Activated CD4-positive, alpha-beta T cell treated with anti-CD3 and anti-CD28 coated beads, Interleukin-2, amount 50 U/mL, for 16 hours (primary cell): Measurements from ENCODE around the gene PCDHA4.
"Not testable (repeated sequence)": the region's sequence is repeated elsewhere in the genome, so short reads cannot be mapped to it uniquely, and the experiment has no call there.

ENCODE experiments used
- DNase-seq: peaks from one replicate; pipeline ENCODE4 v3.0.0-alpha.2; 2020

PCDHA4 gene

DNA sequence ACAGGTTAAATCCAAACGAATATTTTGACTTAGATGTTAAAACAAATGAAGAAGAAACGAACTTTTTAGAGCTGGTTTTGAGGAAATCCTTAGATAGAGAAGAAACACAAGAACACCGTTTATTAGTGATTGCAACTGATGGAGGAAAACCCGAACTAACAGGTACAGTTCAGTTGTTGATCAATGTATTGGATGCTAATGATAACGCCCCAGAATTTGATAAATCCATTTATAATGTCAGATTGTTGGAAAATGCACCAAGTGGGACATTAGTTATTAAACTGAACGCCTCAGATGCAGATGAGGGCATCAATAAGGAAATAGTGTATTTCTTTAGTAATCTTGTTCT lies 15.4 kb downstream of the PCDHA4 start:
- DNase-seq: no peak

DNA sequence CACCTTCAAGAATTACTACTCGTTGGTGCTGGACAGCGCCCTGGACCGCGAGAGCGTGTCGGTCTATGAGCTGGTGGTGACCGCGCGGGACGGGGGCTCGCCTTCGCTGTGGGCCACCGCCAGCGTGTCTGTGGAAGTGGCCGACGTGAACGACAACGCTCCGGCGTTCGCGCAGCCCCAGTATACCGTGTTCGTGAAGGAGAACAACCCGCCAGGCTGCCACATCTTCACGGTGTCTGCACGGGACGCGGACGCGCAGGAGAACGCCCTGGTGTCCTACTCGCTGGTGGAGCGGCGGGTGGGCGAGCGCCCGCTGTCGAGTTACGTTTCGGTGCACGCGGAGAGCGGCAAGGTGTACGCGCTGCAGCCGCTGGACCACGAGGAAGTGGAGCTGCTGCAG lies 16.1 kb downstream of the PCDHA4 start:
- not testable (repeated sequence) for DNase-seq

DNA sequence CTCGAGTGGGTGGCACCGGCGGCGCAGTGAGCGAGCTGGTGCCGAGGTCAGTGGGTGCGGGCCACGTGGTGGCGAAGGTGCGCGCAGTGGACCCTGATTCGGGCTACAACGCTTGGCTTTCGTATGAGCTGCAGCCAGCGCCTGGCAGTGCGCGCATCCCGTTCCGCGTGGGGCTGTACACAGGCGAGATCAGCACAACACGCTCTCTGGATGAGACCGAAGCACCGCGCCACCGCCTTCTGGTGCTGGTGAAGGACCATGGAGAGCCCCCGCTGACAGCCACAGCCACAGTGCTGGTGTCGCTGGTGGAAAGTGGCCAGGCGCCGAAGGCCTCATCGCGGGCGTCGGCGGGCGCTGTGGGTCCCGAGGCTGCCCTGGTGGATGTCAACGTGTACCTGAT lies 16.6 kb downstream of the PCDHA4 start:
- DNase-seq: no peak

DNA sequence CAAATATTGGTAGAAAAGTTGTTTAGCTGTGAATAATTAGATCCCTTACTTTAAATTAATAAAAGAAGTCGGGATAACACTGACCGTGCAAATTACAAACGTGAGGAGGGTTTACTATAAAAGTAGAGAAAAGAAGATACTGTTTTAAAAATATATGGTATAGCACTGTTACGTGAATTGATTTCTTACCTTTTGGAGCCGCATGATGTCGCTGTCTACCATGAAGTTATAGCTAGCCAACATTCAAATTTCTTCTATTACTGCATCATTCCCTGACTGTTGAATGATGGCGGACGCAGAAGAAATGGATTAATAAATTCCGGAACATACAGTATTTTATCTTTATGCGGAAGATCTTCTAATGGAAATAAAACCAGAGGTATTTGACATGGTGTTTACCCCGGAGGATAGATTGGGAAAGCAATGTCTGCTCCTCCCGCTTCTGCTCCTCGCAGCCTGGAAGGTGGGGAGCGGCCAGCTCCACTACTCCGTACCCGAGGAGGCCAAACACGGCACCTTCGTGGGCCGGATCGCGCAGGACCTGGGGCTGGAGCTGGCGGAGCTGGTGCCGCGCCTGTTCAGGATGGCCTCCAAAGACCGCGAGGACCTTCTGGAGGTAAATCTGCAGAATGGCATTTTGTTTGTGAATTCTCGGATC lies 21.0 kb downstream of the PCDHA4 start, which contains the start of gene PCDHA6:
PCDHA6 (plus strand) TSS at position 257 of the 658 bp plus-strand sequence; CDS start at position 389, 132 bp downstream.
- DNase-seq: no peak

DNA sequence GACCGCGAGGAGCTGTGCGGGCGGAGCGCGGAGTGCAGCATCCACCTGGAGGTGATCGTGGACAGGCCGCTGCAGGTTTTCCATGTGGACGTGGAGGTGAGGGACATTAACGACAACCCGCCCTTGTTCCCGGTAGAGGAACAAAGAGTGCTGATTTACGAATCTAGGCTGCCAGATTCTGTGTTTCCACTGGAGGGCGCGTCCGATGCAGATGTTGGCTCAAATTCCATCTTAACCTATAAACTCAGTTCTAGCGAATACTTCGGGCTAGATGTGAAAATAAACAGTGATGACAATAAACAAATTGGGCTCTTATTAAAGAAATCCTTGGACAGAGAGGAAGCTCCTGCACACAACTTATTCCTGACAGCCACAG lies 21.5 kb downstream of the PCDHA4 start:
- DNase-seq: no peak

DNA sequence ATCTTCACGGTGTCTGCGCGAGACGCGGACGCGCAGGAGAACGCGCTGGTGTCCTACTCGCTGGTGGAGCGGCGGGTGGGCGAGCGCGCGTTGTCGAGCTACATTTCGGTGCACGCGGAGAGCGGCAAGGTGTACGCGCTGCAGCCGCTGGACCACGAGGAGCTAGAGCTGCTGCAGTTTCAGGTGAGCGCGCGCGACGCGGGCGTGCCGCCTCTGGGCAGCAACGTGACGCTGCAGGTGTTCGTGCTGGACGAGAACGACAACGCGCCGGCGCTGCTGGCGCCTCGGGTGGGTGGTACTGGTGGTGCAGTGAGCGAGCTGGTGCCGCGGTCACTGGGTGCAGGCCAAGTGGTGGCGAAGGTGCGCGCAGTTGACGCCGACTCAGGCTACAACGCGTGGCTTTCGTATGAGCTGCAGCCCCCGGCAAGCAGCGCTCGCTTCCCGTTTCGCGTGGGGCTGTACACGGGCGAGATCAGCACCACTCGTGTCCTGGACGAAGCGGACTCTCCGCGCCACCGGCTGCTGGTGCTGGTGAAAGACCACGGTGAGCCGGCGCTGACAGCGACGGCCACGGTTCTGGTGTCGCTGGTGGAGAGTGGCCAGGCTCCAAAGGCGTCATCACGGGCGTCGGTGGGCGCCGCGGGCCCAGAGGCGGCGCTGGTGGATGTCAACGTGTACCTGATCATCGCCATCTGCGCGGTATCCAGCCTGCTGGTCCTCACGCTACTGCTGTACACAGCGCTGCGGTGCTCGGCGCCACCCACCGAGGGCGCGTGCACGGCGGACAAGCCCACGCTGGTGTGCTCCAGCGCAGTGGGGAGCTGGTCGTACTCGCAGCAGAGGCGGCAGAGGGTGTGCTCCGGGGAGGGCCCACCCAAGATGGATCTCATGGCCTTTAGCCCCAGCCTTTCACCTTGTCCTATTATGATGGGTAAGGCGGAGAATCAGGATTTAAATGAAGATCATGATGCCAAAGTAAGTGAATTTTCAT lies 22.9 kb downstream of the PCDHA4 start:
- not testable (repeated sequence) for DNase-seq

DNA sequence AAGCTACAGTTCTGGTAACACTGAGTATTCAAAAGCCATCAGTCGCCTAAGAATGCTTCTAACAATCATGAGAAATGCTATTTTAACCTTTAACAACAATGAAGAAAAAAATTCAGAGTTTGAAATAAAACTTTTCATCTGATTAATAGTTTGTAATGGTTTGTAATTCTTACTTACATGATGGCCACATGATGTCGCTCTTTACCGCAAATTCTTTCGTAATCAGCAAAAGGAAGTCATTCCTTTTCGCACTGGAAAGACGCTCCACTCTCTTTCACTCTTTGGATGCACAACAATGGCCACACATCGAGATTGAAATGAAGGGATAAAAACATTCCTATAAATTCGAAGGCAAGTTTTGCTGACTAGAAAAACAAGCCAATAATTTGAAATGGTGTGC lies 27.1 kb downstream of the PCDHA4 start, which contains the start of gene PCDHA7:
PCDHA7 (plus strand) TSS at position 277 of the 400 bp plus-strand sequence; CDS start at position 392, 115 bp downstream.
- no peak for DNase-seq

DNA sequence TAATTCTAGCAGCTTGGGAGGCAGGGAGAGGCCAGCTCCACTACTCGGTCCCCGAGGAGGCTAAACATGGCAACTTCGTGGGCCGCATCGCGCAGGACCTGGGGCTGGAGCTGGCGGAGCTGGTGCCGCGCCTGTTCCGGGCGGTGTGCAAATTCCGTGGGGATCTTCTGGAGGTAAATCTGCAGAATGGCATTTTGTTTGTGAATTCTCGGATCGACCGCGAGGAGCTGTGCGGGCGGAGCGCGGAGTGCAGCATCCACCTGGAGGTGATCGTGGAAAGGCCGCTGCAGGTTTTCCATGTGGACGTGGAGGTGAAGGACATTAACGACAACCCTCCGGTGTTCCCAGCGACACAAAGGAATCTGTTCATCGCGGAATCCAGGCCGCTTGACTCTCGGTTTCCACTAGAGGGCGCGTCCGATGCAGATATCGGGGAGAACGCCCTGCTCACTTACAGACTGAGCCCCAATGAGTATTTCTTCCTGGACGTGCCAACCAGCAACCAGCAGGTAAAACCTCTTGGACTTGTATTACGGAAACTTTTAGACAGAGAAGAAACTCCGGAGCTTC lies 27.7 kb downstream of the PCDHA4 start:
- not testable (repeated sequence) for DNase-seq

DNA sequence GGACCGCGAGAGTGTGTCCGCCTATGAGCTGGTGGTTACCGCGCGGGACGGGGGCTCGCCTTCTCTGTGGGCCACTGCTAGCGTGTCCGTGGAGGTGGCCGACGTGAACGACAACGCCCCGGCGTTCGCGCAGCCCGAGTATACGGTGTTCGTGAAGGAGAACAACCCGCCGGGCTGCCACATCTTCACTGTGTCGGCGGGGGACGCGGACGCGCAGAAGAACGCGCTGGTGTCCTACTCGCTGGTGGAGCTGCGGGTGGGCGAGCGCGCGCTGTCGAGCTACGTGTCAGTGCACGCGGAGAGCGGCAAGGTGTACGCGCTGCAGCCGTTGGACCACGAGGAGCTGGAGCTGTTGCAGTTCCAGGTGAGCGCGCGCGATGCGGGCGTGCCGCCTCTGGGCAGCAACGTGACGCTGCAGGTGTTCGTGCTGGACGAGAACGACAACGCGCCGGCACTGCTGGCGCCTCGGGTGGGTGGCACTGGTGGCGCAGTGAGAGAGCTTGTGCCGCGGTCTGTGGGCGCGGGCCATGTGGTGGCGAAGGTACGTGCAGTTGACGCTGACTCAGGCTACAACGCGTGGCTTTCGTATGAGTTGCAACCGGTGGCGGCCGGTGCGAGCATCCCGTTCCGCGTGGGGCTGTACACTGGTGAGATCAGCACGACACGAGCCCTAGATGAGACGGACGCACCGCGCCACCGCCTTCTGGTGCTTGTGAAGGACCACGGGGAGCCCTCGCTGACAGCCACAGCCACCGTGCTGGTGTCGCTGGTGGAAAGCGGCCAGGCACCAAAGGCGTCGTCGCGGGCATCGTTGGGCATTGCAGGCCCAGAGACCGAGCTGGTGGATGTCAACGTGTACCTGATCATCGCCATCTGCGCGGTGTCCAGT lies 29.0 kb downstream of the PCDHA4 start:
- no peak for DNase-seq

DNA sequence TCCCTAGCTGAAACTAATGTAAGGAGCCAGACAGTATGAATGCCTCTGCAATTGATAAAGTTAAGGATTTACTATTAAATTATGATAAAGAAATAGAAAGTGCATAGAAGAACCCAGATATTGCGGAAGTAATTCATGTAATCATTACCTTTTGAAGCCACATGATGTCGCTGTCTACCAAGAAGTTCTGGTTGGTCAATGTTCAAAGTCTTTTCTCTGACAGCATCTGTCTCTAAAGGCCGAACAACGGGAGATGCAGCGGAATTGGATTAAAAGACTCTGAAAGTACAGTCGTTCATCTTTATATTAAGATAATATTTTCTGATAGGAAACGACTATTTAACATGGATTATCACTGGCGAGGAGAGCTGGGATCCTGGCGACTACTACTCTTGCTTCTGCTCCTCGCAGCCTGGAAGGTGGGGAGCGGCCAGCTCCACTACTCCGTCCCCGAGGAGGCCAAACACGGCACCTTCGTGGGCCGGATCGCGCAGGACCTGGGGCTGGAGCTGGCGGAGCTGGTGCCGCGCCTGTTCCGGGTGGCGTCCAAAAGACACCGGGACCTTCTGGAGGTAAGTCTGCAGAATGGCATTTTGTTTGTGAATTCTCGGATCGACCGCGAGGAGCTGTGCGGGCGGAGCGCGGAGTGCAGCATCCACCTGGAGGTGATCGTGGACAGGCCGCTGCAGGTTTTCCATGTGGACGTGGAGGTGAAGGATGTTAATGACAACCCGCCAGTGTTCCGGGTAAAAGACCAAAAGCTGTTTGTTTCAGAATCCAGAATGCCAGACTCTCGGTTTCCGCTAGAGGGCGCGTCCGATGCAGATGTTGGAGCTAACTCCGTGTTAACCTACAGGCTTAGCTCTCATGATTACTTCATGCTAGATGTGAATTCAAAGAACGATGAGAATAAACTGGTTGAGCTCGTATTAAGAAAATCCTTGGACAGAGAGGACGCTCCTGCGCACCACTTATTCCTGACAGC lies 34.4 kb downstream of the PCDHA4 start, which contains the start of gene PCDHA8:
PCDHA8 (plus strand) TSS at position 210 of the 985 bp plus-strand sequence; CDS start at position 345, 135 bp downstream.
- peak; percentile 2 for DNase-seq

DNA sequence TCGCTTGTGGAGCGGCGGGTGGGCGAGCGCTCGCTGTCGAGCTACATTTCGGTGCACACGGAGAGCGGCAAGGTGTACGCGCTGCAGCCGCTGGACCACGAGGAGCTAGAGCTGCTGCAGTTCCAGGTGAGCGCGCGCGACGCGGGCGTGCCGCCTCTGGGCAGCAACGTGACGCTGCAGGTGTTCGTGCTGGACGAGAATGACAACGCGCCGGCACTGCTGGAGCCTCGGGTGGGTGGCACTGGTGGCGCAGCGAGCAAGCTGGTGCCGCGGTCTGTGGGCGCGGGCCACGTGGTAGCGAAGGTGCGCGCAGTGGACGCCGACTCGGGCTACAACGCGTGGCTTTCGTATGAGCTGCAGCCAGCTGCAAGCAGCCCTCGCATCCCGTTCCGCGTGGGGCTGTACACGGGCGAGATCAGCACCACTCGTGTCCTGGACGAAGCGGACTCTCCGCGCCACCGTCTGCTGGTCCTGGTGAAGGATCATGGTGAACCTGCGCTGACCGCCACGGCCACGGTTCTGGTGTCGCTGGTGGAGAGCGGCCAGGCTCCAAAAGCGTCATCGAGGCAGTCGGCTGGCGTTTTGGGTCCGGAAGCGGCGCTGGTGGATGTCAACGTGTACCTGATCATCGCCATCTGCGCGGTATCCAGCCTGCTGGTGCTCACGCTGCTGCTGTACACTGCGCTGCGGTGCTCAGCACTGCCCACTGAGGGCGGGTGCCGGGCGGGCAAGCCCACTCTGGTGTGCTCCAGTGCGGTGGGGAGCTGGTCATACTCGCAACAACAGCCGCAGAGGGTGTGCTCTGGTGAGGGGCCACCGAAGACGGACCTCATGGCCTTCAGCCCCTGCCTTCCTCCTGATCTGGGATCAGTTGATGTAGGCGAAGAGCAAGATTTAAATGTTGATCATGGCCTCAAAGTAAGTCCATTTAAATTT lies 36.2 kb downstream of the PCDHA4 start:
- no peak for DNase-seq

DNA sequence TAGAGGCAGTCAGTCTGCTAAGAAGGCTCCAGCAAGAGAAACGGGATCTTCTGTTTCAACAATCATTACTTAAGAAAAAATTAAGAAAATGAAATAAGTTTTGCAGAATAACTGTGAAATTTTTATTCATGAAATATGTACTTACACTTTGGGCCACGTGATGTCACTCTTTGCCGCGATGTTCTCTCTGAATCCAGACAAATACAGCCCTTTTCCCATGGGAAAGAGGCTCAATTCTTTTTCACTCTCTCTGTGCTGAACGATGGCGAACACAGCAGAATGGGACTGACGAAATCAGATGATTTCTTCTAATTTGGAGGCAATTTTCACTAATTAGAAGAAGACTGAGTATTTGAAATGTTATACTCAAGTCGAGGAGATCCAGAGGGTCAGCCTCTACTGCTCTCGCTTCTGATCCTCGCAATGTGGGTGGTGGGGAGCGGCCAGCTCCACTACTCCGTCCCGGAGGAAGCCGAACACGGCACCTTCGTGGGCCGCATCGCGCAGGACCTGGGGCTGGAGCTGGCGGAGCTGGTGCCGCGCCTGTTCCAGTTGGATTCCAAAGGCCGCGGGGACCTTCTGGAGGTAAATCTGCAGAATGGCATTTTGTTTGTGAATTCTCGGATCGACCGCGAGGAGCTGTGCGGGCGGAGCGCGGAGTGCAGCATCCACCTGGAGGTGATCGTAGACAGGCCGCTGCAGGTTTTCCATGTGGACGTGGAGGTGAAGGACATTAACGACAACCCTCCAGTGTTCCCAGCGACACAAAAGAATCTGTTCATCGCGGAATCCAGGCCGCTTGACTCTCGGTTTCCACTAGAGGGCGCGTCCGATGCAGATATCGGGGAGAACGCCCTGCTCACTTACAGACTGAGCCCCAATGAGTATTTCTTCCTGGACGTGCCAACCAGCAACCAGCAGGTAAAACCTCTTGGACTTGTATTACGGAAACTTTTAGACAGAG lies 41.6 kb downstream of the PCDHA4 start, which contains the start of gene PCDHA9:
PCDHA9 (plus strand) TSS at position 244 of the 964 bp plus-strand sequence; CDS start at position 358, 114 bp downstream.
- not testable (repeated sequence) for DNase-seq

DNA sequence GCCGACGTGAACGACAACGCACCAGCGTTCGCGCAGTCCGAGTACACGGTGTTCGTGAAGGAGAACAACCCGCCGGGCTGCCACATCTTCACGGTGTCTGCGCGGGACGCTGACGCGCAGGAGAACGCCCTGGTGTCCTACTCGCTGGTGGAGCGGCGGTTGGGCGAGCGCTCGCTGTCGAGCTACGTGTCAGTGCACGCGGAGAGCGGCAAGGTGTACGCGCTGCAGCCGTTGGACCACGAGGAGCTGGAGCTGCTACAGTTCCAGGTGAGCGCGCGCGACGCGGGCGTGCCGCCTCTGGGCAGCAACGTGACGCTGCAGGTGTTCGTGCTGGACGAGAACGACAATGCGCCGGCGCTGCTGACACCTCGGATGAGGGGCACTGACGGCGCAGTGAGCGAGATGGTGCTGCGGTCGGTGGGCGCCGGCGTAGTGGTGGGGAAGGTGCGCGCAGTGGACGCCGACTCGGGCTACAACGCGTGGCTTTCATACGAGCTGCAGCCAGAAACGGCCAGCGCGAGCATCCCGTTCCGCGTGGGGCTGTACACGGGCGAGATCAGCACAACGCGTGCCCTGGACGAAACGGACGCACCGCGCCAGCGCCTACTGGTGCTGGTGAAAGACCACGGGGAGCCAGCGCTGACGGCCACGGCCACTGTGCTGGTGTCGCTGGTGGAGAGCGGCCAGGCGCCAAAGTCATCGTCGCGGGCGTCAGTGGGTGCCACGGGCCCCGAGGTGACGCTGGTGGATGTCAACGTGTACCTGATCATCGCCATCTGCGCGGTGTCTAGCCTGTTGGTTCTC lies 43.2 kb downstream of the PCDHA4 start:
- DNase-seq: not testable (repeated sequence)

DNA sequence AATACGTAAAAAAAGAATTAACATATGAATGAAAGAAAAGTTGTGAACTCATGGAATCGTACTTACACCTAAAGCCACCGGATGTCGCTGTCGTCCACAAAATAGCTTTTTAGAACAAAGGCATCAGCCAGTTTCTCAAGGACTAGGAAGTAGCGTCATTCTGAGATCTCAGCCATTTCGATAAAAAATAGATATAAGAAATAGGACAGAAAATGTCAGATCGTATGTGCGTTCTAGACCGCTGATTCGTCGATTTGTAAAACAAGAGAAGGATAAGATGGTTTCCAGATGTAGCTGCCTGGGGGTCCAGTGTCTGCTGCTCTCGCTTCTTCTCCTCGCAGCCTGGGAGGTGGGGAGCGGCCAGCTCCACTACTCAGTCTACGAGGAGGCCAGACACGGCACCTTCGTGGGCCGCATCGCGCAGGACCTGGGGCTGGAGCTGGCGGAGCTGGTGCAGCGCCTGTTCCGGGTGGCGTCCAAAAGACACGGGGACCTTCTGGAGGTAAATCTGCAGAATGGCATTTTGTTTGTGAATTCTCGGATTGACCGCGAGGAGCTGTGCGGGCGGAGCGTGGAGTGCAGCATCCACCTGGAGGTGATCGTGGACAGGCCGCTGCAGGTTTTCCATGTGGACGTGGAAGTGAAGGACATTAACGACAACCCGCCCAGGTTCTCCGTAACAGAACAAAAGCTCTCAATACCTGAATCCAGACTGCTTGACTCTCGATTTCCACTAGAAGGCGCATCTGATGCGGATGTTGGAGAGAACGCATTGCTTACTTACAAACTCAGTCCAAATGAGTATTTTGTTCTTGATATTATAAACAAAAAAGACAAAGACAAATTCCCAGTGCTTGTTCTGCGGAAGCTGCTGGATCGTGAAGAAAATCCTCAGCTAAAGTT lies 49.2 kb downstream of the PCDHA4 start, which contains the start of gene PCDHA10:
PCDHA10 (plus strand) TSS at position 126 of the 903 bp plus-strand sequence; CDS start at position 278, 152 bp downstream.
- DNase-seq: no peak

DNA sequence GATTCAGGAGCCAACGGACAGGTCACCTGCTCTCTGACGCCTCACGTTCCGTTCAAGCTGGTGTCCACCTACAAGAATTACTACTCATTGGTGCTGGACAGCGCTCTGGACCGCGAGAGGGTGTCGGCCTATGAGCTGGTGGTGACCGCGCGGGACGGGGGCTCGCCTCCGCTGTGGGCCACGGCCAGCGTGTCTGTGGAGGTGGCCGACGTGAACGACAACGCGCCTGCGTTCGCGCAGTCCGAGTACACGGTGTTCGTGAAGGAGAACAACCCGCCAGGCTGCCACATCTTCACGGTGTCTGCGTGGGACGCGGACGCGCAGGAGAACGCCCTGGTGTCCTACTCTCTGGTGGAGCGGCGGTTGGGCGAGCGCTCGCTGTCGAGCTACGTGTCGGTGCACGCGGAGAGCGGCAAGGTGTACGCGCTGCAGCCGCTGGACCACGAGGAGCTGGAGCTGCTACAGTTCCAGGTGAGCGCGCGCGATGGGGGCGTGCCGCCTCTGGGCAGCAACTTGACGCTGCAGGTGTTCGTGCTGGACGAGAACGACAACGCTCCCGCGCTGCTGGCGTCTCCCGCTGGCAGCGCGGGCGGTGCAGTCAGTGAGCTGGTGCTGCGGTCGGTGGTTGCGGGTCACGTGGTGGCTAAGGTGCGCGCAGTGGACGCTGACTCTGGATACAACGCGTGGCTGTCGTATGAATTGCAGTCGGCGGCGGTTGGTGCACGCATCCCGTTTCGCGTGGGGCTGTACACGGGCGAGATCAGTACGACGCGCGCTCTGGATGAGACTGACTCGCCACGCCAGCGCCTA lies 50.5 kb downstream of the PCDHA4 start:
- no peak for DNase-seq

DNA sequence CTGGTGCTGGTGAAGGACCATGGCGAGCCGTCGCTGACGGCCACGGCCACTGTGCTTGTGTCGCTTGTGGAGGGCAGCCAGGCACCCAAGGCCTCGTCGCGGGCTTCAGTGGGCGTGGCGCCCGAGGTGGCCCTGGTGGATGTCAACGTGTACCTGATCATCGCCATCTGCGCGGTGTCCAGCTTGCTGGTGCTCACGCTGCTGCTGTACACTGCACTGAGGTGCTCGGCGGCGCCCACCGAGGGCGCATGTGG lies 51.0 kb downstream of the PCDHA4 start:
- no peak for DNase-seq
